Brain pericyte (primary cell): ENCODE data around the gene TM9SF4.

Experiments
- DNase-seq: peaks from one replicate; pipeline ENCODE4 v3.0.0-alpha.2; 2012; ENCODE audit warnings: low read depth, low spot score

Gene TM9SF4

DNA sequence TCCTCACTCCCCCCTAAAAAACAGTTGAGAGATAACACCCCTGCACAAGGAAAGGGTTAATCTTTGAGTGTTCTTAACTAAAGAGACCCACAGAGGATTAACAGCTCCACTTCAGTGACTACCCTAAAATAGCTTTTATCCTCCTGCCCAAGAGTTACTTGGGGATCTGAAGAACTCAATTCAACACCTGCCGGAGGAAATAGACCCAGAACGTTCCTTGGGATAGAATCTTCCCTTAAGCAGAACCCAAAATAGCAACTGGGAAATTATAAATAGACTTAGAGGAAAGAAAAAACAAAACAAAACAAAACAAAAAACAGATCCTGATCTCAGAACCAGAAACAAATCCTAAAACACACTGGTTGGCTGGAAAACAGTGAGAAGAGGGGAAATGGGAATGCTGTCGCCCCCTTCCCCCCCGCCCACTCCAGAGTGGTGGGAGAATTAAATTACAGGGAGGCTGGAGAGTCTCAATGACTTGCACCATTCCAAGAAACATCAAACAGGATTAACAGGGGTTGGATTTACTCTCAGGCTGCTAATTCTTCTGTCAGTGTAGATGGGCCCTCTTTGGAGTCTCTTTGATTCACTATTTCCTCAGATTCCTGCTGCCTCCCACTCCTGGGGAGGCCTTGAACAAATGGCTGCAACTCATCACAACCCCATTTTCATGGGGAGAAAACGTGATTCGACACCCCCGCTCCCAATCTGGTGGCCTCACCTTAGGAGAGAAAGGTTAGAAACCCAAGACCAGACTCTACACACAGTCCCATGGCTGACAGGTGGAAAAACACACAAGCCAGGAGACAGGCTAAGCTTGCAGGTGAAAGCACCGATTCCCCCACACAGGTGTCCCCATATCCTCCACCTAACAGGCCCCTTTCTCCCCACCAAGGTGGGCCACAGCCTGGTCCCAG, 96.6 kb downstream of the TM9SF4 start:
- no peak for DNase-seq

DNA sequence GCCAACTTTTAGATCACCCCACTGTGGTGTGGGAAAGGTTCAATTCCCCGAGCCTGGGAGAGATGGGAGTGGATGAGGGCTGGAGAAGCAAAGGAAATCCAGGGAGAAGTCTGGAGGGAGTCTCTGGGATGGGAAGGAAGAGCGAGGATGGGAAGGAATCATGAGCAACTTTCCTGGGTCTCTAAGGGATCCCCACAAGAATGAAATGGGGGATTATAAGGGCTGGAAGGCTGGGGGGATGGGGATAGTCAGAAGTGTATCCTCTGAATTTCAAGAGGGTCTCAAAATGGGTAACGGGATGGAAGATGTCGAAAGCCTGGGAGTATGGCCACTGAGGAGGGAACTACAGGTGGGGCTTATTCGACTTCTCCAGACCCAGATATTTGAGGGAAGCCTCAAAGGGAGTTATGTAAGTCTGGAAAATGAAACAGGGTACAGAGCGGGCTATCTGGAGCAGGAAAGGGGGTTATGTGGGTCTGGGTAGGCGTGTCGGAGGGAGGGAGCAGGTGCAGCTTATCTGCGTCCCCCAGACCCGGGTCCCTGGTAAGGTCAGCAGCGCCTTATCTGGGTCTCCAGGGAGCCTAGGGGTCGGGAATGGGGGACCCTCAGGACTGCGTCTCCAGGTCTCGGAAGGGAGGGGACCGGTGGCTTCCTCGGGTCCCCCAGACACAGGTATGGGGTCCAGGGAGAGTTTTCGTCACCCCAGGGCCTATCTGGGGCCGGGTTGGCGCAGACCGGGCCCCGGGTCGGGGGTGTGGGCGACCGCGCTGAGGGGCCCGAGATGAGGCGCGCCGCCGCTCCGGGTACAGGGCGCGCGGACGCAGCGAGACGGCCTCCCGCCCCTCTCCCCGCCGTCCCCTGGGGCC, 97.5 kb downstream of the TM9SF4 start:
- no peak for DNase-seq

DNA sequence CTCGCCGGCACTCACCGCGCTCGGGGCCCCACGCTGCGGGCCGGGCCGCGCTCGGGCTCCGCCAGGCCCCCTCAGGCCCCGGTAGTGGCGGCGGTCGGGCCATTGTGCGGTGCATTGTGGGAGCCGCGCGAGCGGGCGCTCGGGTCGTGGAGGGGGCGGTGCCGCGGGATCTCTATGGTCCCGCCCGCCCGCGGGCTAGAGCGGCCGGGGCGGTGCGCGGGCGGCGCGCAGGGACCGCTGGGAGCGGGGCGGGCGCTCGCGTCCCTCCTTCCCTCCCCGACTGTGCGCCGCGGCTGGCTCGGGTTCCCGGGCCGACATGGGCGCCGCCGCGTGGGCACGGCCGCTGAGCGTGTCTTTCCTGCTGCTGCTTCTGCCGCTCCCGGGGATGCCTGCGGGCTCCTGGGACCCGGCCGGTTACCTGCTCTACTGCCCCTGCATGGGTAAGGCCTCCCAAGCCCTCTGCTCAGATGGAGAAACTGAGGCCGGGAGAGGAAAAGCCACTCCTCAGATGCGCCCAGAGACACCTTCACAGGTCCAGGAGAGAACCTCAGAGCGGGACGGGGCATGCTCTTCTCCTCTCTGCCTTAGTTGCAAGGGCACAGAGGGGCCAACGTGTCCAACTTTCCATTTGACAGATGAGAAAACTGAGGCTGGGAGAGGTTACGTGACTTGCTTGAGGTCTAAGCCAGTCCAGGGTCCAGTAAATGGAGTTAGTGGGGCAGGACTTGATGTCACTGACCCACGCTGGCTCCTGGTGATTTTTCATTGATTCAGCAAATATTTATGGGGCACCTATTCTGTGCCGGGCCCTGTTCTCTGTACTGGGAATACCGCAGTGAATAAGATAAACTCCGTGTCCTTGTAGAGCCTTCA, 98.3 kb downstream of the TM9SF4 start, which contains the start of the genes PLAGL2 and POFUT1:
PLAGL2 (minus strand) TSS at position 118 of the 873 bp plus-strand sequence. CDS start 5,565 bp downstream, outside the sequence.
POFUT1 (plus strand) TSS at position 255 of the 873 bp plus-strand sequence; CDS start at position 317, 62 bp downstream.
- no peak for DNase-seq

DNA sequence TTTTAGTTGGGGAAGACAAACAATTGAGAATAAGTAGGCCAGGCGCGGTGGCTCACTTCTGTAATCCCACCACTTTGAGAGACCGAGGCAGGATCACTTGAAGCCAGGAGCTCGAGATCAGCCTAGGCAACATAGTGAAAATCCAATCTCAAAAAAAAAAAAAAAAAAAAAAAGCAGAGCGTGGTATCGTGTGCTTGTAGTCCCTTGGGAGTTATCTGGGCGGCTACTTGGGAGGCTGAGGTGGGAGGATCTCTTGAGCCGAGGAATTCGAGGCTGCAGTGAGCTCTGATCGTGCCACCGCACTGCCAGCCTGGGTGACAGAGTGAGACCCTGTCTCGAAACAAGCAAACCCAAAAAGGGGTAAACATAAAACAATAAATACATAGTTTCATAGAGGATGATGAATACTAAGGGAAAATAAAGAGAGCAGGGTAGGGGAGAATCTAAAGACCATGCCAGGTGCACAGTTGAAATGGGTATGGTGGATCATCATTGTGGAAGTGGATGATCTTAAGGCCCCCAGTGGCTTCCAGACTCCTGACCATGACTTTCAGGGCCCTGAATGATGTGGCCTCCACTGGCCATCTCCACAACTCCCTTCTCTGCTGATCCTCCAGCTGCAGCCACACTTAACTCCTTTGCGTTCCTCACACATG, 99.1 kb downstream of the TM9SF4 start:
- no peak for DNase-seq

DNA sequence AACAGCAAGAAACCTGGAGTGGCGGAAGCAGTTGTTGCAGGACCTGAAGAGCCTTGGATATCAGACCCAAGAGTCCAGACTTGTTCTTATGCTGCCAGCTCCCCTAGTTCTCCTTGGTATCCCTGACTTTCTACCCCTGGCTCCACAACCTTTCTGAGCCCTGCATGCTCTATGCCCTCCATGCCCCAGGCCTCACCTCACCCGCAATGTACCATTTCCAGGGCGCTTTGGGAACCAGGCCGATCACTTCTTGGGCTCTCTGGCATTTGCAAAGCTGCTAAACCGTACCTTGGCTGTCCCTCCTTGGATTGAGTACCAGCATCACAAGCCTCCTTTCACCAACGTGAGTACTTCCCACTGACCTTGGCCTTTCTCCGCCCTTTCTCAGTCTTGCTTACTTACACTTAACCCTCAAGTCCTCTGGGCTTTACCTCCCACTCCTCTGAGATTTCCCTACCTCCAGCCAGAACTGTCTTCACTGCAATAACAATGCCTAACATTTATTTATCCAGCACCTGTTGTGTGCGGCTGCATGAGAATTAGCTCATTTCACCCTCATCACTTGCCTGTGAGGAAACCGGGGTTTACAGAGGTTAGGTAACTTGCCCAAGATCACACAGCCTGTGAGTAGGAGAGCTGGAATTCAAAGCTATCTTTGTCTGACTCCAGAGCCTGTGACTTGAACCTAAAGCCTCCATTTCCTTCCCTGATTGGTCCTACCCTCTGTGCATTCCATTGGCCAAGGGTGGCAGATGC, 100.5 kb downstream of the TM9SF4 start:
- no peak for DNase-seq

DNA sequence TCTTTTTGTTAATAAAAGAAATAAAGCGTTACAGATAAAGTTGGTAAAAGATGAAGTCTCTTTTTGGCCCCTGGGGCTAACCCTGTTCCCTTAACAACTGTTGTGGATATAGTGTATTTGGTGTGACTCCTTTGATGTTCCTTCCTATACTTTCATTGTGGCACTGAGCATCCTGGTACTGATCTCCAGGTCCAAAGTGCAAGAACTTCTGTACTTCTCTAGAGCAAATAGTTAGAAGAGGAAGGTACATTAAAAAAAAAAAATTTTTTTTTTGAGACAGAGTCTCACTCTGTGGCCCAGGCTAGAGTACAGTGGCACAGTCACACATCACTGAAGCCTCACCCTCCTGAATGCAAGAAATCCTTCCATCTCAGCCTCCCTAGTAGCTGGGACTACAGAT, 104.4 kb downstream of the TM9SF4 start:
- DNase-seq = no peak

DNA sequence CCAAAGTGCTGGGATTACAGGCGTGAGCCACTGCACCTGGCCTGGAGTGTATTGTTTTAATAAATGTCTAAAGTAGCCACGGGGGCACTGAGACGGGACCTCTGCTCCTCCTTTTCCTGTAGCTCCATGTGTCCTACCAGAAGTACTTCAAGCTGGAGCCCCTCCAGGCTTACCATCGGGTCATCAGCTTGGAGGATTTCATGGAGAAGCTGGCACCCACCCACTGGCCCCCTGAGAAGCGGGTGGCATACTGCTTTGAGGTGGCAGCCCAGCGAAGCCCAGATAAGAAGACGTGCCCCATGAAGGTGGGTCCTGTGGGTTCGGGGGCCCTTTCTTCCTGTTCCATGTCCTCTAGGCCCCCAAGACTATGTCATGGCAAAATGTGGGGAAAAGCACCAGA, 105.6 kb downstream of the TM9SF4 start:
- DNase-seq = no peak

DNA sequence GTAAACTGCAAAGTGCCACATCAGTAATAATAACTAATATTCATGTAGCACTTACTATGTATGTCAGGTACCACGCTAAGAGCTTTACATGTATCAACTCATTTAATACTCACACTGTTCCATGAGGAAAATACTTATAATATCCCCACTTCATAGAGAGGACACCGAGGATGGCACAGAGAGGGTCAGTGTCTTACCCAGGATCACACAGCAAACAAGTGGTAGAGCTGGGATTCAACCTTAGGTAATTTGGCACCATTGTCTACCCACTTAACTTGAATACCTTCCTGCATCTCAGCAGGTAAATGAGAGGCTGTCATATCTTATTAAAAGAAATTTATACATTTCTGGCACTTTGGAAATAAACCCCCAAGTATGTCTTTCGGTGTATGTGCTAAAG, 106.2 kb downstream of the TM9SF4 start:
- no peak for DNase-seq

DNA sequence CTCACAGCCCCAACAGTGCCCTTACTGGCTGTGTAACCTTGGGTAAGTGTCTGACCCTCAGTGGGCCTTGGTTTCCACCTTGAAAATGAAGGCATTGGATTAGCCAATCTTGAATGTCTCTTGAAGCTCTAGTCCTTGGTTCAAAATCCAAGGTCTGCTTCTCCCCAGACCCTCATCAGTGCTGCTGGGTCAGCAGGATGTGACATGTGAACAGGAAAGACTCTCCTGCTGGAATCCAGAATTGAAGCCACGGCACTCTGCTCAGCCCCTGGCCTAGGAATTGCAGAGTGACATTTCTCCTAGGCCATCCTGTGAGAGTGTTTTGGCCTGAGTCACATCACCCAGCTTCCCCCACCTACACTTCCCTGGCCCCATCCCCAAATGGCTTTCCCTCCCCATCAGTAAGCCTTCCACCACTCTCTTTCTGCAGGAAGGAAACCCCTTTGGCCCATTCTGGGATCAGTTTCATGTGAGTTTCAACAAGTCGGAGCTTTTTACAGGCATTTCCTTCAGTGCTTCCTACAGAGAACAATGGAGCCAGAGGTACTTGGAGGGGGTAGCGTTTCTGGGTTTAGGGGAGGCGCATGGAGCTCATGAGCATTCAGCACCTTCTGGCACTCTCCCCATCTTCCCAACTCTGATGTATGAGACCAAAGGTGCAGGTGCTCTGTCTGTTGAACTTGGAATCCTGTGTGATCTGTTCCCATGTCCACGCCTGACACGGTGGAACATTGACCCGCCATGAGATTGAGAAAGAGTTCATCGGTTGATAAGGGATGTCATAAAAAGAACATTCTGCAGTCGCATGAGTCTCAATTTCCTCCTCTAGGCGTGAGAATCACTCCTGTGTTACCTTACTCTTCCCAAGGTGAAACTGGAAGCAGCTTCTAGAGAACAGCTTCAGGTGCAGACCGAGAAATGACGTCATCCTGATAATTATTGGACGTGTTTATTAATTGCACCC, 106.9 kb downstream of the TM9SF4 start:
- DNase-seq = no peak
